ENCODE measurements around the gene L3MBTL4.
"Not testable (repeated sequence)": the region's sequence is repeated elsewhere in the genome, so short reads cannot be mapped to it uniquely, and the experiment has no call there.

Gene L3MBTL4

DNA sequence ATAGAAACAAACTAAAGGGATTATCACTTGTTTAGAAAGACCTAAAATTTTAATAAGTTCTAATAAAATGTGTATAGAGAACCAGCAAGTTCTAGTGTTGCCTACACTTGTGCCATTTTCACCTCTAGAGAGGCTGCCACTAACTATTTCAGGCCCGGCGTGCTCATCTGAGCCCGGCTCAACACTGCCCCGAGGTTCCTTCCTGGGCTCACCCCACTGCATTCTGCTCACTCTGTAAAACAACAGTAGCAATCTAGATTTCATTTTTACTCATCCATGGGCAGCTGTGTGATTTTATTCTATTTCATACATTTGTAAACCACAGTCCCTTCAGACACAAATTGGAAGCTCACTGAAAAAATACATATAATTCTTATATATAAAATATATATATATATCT, 253.2 kb downstream of the L3MBTL4 start:
- no peak for DNase-seq

DNA sequence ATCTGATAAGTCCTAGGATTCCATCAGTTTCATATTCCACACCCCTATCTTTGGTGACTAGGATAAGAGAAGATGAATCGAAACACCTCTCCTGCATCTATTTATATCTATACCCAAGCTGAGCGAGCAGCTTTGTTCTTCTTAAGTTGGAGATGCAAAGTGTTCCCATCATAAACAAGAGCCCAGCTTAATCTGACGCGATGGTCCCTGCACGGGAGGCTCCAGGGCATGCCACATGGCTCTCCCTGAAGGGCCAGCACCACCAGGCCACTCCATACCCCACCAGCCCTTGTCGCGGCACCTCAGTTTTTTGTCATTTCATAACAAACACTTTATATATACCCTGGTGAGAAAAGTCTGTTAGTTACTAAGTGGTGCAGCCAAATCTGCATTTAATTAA, 255.3 kb downstream of the L3MBTL4 start:
- DNase-seq = no peak

DNA sequence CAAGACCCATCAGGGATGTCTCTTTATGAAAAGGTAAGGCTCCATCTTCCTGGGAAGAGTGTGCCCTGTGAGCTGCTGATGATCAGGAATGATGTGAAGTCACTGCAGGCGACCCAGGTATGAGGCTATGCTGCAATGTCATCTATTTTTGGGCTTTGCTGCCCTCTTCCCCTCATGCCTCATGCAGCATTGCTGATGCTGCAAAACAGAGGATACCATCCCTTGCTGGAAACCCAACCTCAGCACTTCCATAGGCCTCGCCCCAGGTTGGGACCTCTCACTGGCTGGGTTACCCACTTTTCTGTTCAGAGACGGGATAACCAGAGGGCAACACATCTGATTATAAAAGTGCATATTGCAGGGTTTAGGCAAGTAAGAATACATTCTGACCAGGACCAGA, 255.8 kb downstream of the L3MBTL4 start:
- no peak for DNase-seq

DNA sequence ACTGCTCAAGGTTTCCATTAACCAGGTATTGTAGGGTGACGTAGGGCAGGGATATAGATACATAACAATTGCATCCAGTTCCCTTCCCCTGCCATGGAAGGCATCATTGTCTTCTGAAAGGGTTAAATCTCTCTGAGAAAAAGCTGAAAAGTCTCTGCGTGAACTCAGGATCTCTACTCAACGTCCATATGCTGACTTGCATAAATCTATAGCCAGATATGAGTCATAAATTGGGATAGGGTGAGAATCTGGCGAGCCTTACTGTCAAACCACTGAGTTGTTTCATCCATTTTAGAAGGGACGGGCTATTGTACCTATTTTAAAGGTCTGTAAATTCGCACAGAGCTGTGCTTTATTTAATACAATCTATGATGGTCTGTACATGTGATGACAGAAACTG, 258.3 kb downstream of the L3MBTL4 start:
- no peak for DNase-seq

DNA sequence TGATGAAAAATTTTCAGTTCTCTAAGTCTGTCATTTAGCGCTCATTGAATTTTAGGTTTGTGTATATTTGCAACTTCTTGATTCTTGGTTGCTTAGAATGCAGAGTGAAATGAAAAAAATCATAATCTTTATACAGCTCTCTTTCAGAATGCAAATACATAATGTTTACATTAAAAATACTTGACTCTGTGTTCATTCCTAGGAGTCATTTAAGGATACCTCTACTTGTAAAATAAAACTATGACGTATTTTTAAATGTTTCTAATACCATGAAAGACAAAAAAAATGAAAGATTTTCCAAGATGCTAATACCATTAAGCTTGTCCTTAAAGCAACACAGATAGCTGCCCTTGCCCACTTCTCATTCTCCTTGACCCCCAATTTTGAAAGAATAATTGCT, 259.0 kb downstream of the L3MBTL4 start:
- no peak for DNase-seq

DNA sequence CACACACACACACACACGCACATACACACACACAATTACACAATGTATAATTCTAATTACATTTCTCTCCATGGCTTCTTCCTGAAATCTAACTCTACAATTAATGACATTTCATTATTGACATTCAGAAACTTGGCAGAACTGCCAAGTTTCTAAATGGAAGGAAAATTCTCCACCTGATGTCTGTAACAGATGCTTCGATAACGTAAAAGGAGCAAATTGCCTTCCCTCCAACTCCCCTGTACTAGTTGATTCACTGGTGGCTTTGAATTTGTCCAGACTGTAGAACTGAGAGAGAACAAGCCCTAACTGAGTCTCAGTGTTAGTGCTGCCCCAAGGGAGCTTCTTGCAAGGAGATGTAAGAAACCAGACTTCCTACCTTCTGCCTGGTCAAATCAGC, 264.3 kb downstream of the L3MBTL4 start:
- peak; percentile 79 for DNase-seq

DNA sequence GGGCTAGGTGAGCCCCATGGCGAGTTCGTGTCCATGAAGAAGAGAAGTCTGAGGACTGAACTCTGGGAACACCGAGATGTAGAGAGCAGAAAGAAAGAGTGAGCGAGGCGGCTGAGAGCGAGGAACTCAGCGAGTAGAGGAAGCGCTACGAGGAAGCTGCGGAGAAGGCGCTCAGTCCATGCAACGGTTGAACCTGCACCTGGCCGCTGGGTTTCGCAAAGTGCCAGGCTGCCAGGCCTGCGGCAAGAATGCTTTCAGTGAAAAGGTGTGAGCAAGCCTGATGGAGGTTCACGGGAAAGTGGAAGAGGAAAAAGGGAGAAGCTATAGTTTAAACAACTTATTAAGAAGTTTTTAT, 268.4 kb downstream of the L3MBTL4 start:
- DNase-seq = no peak

DNA sequence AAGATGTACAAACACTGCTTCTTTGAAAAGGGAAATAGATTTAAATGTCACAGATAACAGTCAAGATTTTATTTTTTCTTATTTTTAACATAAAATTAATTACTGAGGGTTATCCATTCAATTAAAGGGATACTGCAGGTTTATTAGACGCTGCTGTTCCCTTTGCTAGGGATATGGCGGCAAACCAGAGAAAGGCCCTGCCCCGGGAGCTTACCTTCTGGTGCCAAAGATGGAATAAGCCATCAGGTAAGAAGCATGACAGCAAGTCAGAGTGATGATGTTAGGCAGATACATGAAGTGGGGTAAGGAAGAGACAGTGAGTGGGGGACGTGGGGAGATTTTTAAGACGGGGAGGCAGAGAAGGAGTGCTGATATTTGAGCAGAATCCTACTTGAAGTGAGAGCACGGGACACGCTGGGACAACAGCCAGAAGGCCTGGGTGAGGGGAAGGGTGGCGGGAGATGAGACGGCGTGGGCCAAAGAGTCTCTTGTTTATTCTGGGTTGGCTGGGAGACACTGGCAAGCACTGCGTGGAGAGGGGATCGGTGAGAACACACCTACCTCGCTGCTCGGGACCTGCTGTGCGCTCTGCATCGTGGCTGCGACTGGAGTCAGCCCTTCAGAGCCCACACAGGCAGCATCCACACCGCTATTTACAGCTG, 268.9 kb downstream of the L3MBTL4 start:
- no peak for DNase-seq

DNA sequence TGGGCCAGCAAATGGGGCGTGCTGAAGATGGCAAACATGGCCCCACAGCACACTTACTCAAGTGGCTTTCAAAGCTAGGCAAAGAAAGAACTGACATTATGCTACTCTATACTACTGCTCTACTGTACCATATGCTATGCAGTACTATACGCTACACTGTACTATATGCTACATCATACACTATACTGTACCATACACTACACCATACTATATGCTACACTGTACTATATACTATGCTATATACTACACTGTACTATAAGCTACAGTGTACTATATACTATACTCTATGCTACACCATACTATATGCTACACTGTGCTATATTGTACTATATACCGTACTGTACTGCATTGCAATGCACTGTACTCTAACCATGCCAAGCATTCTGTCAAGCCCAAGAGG, 275.7 kb downstream of the L3MBTL4 start:
- no peak for DNase-seq

DNA sequence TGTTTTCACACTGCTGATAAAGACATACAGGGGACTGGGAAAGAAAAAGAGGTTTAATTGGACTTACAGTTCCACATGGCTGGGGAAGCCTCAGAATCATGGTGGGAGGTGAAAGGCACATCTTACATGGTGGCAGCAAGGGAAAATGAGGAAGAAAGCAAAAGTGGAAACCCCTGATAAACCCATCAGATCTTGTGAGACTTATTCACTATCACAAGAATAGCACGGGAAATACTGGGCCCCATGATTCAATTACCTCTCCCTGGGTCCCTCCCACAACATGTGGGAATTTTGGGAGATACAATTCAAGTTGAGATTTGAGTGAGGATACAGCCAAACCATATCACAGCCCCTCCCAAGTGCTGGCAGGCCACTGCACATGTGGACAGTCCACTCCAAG, 278.8 kb downstream of the L3MBTL4 start:
- DNase-seq = not testable (repeated sequence)

DNA sequence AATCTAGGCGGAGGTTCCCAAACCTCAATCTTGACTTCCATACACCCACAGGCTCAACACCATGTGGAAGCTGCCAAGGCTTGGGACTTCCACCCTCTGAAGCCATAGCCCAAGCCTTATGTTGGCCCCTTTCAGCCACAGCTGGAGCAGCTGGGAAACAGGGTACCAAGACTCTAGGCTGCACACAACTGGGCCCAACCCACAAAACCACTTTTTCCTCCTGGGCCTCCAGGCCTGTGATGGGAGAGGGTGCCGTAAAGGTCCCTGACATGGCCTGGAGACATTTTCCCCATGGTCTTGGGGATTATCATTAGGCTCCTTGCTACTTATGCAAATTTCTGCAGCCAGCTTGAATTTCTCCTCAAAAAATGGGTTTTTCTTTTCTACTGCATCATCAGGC, 279.7 kb downstream of the L3MBTL4 start:
- not testable (repeated sequence) for DNase-seq

DNA sequence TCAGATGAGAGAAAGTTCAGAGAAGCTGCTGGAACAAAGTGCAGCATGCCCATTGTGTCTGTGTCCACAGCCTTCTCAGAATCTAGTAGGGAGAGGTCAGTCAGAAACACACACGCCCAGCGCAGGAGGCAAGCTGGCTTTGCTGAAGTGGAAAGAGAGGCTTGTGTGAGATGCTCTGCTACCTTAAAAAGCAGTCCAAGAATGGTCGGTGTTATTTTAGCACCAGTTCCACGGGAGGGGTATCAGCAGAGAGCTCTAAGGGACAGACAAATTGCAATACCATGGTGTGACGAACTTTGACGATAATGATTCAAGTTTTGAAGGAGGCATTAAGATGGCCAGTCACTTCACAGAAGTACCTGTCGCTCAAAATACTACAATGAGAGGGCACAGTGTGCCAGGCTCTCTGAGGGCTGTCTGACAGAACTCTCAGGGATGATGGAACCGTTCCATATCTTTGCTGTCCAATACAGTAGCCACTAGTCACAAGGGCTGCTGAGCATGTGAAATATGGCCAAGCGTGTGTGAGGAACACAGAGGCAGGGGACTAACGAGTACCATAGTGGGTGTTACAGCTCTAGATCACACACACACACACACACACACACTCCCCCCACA, 281.9 kb downstream of the L3MBTL4 start:
- no peak for DNase-seq

DNA sequence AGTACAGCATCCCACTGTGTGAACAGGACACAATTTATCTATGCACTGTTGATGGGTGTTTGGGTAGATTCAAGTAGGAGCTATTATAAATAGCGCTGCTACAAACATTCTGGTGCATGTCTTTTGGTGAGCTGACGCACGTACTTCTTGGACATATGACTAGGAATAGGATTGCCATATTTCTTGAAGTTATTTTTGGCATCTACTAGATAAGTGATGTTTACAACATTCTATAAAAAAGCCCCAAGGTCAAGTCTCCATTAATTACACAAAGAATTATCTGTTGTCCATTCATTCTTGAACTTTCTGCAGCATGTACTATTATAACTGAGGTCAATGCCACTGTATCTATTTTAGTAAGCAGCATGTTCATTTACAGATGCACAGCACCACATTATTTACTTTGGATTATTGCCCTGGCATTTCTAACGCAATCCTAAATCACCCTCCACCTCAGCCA, 293.9 kb downstream of the L3MBTL4 start:
- DNase-seq = no peak

DNA sequence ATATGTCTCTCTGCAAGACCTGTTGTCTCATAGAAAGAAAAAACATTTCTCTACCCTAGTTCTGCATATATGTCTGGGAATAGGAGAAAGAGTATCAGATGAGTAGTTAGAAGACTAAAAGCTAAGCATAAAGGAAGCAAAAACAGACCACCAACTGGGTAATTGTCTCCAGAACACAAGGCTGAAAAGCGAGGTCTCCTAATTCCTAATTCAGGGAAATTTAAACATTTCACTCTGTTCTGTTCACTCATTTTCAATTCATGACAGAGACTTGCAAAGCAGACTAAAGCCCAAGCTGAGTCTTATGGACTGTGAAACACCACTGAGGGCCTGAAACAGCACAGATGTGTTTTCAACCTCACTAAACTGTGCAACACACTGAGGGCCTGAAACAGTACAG, 294.9 kb downstream of the L3MBTL4 start:
- no peak for DNase-seq

DNA sequence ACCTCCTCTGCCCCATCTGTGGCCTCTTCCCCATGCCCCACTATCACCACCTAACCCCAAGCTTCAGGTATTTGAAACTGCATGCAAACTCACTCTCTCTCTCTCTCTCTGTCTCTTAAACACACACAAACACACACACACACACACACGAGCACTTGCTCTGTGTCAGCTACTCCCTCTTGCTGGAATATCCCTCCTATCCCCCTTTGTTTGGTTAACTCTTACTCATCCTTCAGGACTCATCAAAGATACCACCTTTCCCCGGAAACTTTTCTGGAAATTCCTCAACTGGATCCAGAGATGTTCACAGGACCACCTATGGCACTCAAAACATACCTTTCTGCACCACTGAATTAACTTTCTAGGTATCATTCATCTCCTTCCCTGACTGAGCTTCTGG, 296.6 kb downstream of the L3MBTL4 start:
- DNase-seq = no peak

DNA sequence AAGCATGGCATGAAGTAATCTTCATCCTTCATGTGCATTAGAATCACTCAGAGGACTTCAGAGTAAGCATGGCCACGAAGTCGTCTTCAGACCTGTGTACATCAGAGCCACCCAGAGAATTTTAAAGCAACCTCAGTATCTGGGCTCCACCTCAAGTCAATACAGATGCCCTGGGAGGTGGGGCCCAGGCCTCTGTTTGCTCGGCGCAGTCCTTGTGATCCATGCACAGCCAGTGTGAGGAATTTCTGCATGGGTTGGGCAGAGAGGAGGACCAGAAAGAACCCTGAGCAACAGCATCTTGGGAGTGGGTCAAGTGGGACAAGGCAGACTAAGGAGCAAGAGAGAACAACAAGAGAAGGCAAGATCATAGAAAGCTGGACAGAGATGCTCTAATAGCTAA, 299.0 kb downstream of the L3MBTL4 start:
- DNase-seq = no peak

DNA sequence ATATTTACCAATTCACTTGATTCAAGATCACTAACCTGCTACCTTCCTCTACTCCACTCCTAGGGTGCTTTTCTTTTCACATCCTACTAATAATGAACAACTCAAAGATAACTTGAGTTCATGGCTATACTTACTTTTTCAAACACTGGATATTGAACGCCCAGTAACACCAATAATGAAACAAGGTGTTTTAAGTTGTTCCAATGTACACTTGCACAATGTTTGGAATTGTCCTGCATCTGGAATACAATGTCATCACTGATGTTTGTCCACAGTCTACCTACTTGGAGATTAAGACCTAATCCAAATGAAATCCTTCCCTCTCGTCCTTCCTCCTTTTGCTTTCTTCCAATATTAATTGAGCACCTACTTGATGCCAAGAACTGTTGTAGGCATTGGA, 301.1 kb downstream of the L3MBTL4 start:
- DNase-seq = no peak

DNA sequence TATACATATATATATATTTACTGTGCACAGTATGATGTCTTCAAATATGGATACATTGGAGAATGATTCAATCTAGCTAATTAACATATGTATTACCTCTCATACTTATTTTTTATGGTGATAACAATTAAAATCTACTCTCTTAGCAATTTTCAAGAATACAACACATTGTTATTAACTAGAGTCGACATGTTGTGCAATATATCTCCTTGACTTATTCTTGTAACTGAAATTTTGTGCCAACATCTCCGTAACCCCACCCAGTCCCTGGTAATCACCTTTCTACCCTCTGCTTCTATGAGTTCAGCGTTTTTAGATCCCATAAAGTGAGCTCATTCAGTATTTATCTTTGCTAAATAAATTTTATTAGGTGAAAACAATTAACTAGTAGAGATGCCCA, 303.0 kb downstream of the L3MBTL4 start:
- DNase-seq = no peak

DNA sequence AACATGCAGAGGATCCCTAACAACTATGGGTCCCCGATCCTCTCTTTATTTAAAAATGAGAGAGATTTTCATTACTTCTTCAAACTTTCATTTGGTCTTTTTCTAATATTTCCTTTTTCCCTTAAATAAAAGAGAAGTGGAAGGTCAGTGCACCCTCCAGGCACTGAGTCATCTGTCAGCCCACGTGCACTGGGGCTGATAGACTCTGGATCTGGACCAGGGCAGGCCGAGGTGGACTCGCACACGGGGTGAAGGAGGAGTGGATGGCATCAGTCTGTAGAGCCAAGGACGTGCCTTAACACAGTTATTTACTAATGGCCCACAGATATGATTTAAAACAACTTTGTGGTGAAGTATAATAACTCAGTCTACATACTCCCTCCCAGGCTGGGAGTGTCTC, 305.0 kb downstream of the L3MBTL4 start:
- no peak for DNase-seq

DNA sequence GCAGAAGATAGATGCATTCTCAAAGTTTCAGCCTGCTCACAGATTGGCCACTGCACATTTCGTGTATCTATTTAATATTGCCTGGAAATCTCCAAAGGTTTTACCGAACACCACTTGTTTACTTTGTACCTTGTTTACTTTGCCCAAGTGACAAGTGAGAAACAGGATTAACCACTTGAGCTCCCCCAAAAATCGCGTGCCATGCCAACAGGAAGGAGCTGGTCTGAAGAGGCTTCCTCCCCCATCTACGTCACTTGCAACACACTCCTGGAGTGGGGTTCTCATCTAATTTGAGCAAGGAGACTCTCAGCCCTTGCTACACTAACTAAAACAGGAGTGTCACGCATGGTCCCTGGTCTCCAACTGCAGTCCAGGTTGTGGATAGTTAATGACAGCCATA, 306.9 kb downstream of the L3MBTL4 start:
- no peak for DNase-seq

DNA sequence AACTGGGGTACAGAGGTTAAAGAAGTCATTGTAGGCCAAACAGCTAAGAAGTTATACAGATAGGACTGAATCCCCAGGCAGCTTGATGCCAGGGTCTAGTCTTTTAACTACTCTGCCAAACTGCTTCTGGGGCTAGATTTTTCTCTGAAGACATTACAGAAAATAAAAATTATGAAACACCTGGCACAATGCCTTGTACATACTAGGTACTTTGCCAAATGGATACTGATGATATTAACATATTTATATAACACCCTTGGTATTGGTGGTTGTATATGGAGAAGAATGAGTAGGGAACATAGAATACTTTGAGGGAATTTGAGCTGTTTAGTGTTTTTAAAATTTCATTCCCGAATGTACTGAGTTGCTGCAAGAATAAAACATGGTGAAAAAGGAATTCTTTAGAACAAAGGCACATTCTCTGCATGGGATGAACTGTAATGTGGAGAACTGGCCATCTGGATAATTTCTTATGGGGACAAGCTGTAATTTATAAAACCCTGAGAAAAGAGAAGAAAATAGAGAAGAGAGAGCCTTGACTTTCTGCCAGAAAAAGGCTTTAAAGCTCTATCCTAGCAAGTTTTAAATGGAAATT, 308.5 kb downstream of the L3MBTL4 start:
- no peak for DNase-seq

DNA sequence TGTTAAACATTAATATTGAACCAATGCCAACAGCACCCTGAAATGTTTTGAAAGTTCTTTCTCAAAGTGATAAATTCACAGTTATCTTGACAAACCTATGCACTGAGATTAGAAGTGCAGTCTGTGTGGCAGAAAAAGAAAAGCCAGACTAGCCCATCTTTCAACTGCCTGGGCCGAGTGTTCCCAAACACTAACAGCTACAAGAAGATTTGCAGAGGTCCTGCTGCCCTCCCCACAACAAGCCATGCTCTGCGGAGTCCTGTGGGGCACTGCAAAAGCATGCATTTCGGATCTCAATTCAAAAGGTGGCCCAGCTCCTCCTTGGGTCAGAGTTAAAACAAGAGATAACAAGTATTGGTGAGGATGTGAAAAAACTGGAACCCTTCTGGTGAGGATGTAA, 311.0 kb downstream of the L3MBTL4 start:
- no peak for DNase-seq

DNA sequence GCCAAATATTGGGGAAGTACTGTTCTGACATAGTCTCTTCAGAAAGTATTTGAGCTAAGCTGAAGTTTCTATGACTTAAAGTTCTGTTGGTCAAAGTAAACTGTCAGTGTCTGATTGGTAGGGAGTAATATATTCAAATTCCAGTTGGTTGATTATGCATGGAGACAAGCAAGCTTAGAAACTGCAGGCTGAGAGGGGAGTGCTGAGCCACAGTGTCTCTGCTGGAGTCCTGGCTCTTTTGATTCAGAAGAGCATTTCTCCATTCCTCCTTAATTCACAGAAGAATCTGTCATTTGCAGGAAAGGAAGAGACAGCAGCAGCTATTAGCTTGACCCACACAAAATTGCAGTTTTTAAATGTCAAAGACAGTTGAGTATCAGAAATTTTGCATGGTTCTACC, 318.0 kb downstream of the L3MBTL4 start:
- DNase-seq = no peak

DNA sequence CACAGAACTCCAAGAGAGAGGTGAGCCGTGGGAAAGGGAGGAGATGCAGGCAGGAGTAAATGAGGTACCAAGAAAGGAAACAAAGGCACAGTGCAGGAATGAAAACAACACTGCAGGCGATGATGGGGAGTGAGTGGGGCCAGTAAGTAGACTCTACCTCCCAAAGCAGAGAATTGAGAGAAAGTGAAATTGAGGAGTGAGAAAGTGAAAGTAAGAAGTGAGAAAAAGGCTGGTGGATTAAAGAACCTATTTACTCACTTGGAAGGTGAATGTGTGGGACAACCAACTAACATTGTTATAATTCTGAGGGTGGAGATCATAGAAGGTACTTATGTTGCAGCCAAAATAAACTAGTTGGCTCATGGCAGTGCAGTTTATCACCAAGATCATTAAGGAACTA, 326.3 kb downstream of the L3MBTL4 start:
- no peak for DNase-seq

DNA sequence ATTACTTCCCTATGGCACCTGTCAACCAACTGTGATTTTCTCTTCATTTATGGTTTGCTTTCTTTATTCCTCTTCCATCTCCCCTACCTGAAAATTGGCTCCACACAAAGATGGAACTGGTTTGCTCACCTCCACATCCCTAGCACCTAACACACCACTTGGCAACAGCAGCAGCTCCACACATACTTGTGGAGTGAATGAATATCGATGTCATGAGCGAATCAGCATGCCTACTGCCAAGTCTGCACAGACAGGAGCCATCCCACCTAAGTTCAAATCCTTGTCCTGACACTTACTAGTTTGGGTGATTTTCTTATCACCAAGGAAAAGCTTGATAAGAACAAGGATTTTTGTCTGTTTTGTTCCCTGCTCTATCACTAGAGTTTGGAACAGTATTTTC, 328.0 kb downstream of the L3MBTL4 start:
- no peak for DNase-seq
